GM20431 (cell line): ENCODE measurements around the gene SNCAIP.

Source experiments
- in situ Hi-C: fragments of 300-500 bp; cut with MseI, MboI; formaldehyde crosslinking; loops from one replicate; pipeline ENCODE4 v1.15.0; 2020; ENCODE audit warnings: low sequenced_read_pairs; ENCODE audit not compliant: unreplicated experiment

SNCAIP gene

DNA sequence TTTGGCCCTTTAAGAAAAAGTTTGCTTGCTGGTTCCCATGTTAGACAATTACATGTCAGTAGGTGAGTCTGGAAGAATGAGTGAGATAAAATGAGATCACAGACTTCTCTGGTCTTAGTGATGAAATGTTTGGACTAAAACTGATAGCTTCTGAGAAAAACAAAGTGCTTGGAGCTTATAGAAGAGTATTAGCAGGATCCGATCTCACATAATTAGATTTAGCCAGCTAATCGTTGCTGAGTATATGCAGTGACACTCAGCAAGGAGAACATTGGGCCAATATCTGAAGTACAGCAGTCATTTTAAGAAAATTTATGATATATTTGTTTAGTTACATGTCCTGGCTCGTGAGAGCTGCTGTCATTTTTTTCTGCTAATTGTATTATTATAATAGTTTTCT lies 135.8 kb downstream of the SNCAIP start:
- in situ Hi-C loops = no loop called here

DNA sequence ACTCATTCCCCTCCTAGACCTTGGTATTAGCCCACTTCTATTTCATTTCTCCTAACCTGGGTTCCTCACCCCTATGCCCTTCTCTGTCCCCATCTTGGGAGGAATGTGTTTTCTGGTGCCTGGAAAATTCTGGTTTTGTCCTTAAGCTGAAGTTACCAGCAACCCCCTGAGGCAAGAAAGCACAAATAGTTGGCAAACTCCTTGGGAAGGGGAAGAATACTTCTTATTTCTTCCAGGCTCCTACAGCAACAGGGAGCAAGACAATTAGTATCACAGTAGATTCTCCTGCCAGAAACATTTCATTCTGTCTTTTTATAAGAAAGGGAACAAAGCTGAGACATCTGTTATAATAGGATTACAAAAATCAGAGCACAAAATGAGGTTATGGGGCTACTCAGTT lies 142.5 kb downstream of the SNCAIP start:
- in situ Hi-C loops = no loop called here

DNA sequence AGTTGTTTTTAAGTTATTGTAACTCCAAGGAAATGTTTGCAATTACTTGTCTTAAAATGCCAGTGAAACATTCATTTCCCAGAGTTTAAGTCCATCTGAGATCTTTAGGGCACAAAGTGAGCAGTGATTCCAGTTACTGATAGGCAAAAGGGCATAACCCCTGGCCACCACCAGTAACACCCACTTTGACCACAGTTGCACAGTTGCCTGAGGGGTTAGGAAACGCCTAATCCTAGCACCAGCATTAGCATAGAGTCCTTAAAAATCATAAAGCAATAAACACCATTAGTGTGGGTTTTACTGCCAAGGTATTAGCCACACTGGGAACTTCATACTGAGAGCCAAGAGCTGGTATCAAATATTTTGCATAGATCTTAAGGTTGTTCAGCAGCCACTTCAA lies 143.9 kb downstream of the SNCAIP start:
- in situ Hi-C loops = no loop called here

DNA sequence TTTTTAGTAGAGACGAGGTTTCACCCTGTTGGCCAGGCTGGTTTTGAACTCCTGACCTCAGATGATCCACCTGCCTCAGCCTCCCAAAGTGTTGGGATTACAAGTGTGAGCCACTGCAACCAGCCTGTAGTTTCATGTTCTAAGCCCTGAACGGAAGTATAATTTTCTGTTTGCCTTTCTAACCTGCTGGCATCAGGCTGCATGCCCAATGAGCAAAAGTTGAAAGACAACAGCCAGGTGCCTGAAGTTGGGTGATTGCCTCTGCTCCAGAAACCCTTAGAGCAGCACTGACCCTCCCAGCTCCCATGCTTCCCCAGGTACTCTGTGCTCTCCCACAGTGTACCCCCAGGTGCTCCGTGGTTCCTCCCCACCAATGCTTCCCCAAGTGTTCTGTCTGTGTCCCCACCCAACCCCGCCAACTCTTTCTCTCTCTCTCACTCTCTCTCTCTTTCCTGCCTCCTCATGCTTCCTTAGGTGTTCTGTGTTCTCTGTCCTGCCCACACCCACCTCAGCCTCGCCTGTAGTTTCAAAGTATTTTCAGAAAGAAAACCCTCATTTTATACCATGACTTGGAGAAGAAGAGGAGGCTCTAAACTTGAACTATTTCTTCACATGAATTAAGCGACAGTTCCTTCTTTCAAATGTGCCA lies 145.3 kb downstream of the SNCAIP start:
- in situ Hi-C loops = no loop called here

DNA sequence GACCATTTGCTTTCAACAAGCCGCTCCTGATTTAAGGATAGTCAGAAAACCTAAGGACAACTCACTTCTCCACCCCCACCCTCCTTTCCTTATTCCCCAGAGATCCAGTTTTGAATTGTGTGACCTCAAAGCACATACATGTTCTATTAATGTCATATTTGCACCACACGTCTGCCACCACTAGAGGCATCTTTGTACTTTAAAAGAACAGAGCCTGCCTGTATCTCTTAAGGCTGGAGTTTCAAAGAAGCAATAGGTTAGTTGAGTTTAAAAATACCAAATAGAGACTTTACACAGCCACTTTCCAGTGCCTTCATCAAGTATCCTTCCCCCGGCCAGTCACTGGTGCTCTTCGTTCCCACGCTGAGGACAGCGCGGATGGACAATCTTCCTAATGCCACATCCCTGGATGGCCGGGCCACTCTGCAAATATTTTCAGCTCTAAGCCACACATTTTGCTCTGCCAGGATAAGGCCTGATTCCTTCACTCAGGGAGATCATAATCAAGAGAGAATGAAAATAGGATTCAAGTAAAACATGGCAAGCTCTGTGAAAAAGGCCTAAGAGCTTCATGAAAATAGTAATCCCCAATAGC lies 146.3 kb downstream of the SNCAIP start:
- in situ Hi-C loops = no loop called here

DNA sequence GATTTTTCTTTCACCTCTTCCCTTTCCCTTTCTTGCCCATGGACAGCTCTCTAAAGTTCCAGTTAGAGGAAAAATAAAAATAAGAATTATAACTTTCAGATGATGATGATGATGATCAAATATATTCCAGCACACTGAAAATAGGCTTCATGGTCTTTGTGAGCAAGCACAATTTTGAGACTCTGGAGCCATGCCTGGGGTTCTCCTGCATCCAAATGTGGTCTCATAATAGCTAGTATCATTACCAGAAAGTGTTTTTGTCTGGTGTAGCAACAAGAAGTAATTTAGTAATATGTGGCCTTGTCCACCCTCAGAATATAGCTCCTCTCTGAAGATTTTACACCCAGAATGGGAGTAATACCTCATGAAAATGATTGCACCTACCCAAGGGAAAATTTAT lies 150.4 kb downstream of the SNCAIP start:
- in situ Hi-C loops = no loop called here

DNA sequence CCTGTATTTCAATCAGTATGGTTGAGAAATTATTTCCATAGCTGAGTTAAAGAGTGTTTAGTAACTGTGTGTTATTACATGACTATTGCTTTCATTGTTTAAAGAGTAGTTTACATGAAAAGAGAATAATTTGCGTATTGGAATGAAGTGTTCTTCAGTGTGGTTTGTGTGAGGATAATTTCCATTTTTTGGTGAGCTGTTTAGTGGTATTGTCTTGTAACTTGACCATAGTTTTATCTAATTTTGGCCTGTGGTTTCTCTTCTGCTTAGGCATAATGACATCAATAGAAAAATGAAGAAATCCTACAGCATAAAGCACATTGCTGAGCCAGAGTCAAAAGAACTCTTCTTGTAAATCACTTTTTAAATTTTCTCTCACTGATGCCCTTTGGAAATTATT lies 151.2 kb downstream of the SNCAIP start:
- in situ Hi-C loops = no loop called here

DNA sequence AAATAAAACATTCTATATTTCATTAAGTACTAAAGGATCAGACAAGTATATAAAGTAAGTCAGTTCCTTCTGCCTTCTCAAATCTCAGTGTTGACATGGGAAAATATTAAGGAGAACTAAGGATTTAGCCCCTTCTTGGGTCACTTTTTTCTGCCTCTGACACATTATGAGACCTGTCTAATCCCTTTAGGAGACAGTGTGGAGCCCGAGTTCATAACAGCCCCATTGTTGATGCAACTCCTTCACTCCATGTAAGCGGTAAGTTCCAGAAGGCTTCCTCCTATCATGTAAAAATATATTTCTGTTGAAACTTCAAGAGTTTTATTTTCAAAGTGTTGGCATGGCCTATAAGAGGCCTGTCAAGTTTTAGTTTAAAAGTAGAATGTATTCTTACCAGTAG lies 152.2 kb downstream of the SNCAIP start:
- in situ Hi-C loops = no loop called here

DNA sequence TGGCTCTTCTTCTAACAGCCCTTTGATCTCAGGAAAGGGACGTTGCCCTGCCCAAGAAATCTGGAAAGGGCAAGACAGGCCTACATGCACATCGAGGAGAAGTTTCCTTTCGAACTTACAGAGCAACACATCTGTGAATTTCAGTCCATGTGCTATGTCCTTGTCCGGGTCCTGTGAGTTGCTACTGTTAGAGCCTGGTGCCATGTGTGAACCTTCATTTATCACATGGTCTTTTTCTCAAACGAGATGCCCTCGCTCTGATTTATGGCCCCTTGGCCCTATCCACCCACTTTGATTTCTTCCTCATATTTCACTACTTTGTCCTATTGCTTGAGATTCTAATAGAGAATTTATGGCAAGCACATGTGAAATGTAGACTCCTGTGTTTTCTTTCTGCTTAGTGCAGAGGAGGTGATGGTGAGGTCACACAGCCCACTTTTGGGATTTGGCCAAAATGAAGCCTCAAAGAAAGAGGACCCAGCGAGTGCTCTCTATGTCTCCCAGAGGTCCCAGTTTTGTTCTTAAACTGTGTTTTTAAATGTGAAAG lies 153.1 kb downstream of the SNCAIP start:
- in situ Hi-C loops = no loop called here

DNA sequence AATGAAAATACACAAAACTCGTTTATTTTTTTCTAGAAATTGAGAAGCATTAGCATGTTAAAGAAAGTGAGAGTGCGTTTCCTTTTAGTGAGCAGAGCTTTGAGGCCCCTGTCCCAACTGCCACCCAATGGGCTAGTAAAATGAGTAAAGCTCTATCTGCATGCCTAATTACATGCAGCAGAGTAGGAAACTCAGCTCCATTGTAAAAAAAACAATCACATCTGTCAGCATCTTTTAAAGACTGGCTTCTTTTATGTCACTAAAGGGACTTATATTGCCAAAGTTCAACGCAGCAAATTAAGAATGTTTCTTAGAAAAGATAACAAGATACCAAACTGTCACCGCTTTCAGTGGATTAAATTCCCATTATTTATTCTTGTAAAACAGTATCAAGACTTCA lies 154.0 kb downstream of the SNCAIP start:
- in situ Hi-C loops = no loop called here

DNA sequence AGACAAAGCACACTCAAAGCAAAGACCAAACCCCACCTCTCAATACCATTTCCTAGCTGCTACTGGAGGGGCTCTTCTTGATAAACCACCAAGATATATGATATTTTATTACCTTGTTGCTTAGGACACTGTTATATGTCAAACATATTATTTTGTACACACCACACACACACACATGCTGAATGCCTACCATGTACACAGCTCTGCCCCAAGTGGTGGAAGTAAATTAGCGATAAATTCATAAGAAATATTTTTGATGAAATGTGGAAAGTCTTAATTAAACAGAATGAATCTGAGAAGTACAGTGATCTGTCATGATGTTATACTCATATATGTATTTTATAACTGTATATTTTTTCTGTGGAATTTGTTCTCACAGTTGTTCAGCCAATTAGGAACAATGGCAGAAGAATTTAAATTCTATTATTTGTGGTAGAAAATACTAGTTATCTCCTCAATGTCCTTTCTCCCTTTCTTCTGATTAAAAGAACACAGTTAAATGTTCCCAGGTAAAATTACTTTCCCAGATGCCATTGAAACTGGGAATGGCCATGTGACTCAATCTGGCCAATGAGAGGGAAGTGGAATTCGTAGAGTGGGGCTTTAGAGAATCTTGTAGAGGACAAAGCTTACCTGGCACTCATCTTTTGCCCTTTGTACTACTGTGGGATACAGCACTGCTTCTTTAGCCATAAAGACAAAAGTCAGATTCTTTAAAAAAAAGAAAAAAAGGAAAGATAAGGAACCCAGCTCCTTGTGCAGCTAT lies 156.5 kb downstream of the SNCAIP start:
- in situ Hi-C loops = no loop called here

DNA sequence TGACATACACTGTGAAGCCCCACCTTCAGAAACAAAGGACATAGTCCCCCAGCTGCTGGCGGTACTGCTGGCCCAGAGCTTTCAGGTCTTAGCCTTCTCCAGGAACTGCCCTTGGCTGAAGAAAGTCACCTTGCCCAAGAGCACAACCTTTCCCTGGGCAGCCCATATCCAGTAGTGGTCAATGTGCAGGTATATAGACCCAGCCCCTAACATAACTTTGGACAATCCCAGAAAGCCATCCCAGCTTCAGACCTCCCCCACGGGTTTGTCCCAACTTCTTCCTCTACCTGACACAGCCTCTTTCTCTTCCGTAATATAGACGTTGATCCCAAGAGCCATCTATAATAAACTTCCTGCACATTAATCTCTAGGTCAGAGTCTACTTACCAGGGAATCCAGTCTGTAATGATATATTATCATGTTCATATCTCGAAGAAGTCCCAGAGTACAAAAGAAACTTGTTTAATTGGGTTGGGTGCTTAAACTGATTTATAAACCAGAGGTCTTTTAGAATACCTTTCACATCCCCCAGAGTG lies 157.4 kb downstream of the SNCAIP start:
- in situ Hi-C loops = no loop called here

DNA sequence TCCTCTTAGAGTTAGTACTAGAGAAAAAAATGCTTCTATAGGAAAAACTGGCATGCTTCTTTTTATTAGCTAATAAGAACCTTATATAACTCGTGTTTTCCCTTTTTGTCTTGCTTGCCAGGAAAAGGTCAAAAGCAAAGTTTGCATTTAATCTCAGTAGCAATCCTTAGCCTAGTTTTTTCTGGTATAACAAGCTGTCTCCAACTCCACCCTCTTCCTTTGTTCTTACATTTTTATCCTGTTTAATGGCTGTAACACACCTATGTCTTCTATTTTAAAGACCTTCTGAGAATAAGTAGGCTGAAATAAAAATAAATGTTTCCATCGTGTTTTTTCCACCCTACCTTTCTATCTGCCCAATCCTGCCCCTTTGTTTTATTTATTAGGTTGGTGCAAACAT lies 158.3 kb downstream of the SNCAIP start:
- in situ Hi-C loops = no loop called here

DNA sequence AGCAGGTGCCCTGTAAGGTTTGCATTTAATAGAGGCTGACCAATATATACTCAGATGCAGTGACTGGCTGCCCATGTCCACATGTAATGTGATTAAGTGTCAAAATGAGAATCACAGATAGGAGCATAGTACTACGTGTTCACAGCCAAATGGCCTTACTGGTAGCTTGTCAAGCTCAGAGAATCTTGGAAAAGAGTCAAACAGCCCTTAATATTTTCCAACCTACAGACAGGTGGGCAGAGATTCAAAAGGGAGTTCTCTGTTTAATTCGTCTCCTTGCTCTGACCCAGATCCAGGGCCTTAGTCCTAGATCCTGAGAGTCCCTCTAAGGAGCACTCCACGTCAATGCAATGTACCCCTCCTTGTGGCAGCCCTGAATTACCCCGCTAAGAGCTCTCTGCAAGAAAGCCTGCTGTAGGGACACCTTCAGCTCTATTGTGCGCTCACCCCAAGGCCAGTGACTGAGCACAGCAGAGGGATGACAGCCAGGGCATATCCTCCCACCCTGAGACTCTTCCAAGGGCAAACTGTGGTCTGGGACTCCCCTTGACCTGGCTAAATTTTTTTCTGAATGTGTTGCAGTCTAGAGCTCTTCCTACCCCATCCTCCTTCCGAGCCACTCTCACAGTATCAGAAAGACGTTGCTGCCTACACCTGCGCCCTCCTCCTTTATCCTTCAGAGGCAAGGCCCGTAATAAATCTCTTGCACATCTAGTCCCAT lies 159.2 kb downstream of the SNCAIP start:
- in situ Hi-C loops = no loop called here

DNA sequence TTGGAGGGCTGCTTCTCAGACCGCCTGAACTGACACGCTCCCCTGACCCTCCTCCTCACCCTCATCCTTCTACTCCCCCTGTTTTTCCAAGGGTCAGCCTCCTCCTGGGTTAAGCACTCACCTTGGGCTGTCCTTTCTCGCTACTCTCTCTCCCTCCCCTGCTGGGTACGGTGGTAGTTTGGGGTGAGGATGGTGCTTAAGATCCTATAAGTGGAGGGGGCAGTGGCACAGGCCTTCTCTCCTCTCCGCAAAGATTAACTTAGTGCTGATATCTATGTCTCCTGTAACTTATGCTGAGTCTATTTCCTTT lies 159.7 kb downstream of the SNCAIP start:
- in situ Hi-C loops = no loop called here

DNA sequence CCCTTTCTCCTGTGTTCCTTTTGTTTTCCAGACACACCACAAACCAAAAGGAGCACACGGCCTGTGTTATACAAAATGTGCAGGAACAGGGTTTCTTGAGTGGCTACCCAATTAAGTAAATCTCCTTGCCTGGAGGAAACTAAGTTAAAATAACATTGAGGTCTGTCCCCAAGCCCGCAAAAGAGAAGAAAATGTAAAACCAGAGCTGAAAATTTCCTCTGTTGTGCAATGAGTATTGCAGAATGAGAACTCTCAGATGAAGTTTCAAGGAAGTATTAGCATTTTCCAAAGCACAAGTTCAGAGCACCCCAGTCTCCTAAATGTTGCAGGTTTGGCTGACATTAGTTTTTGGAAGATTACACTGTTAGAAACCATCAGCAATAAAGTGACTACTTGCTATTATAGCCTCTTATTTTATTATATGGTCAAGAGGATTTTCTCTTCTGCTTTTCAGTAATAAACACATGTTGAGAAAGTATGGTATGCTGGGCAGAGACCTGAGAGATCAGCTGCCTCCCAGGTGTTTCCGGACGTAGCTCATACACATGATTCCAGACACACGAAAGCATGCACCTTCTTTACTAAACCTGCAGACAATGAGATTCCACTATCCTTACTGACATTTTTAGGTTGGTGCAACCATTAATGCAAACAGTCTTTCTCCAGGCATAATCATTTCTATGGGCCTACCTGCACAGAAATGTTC lies 161.3 kb downstream of the SNCAIP start:
- in situ Hi-C loops = no loop called here

DNA sequence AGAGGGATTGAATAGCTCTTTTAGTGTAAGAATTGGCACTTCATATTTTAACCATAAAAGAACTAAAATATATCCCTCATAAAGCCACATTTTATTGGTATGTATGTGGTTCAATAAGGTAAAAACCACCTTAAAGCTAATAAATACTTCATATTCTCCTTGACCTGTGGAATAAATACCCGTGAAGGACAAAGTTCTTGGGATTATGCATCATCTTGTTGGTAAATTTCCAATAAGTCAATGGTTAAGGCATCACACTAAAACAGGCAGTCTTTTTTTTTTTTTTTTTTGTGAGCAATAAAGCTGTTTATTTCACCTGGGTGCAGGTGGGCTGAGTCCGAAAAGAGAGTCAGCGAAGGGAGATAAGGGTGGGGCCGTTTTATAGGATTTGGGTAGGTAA lies 161.9 kb downstream of the SNCAIP start:
- in situ Hi-C loops = no loop called here

DNA sequence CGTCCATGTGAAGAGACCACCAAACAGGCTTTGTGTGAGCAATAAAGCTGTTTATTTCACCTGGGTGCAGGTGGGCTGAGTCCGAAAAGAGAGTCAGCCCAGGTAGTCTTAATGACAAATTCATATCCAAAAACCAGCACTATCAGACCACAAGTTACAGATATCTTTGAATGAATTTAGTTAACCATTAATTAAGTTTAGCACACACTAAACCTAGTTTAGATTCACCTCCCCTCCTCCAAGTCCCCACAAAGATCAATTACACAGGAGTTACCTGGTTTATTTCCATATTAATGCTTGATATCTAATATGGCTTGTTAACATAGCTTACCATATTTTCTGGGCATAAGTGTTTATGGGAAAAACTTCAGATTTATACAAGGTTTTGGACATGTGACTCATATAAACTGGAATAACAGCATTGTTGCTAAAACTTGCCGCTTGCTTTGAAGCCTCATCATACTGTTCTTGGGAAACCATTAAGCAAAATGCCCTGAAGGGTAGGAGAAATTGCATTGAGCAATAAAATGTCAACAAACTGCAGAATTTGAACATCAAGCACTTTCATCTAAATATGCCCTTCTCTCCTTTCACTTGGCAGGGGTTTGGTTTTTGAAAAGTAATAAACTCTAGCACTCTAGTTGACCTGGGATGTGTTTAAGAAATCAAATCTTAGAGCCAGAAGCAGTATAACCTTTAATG lies 166.9 kb downstream of the SNCAIP start:
- in situ Hi-C loops = no loop called here

DNA sequence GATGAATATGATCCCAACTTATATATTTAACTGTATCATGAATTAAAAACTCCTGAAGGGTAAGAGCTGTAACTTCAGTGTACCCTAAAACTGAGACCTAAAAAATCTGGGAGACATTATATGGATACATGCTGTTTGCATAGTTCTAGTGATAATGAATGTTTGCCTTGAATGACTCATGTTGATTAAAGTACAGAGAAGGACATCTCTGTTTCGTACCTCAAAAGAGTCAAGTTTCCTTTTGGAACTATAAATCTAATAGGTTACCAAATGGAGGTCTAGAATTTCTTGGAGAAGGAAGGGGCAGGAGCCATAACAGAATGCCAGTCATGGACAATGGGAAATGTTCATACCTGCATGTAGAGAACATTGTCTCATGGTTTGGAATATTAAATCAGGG lies 168.1 kb downstream of the SNCAIP start:
- in situ Hi-C loops = no loop called here
